IPS DF 6.9 (cell line): ENCODE data around the gene CDH8.
"Not testable (repeated sequence)": the region's sequence is repeated elsewhere in the genome, so short reads cannot be mapped to it uniquely, and the experiment has no call there.

ENCODE experiments used
- DNase-seq: peaks from one replicate; pipeline ENCODE4 v3.0.0-alpha.2; 2013; ENCODE audit warnings: low read depth, low spot score
- H3K27ac ChIP-seq: one replicate; pipeline ENCODE4 v1.5.1; 2013; ENCODE audit warnings: low read length, control low read depth
- H3K27me3 ChIP-seq: 2 replicates; pipeline ENCODE4 v1.6.1; 2013; ENCODE audit warnings: mild to moderate bottlenecking, low read length; ENCODE audit not compliant: control insufficient read depth, insufficient read depth
- H3K36me3 ChIP-seq: 2 replicates; pipeline ENCODE4 v1.6.1; 2013; ENCODE audit warnings: low read length; ENCODE audit not compliant: control insufficient read depth, insufficient read depth
- H3K4me1 ChIP-seq: 2 replicates; pipeline ENCODE4 v1.6.1; 2013; ENCODE audit warnings: low read length; ENCODE audit not compliant: control insufficient read depth, insufficient read depth
- H3K4me3 ChIP-seq: 2 replicates; pipeline ENCODE4 v1.5.1; 2013; ENCODE audit warnings: mild to moderate bottlenecking, low read length
- H3K9me3 ChIP-seq: 2 replicates; pipeline ENCODE4 v1.6.1; 2013; ENCODE audit warnings: low read length, inconsistent platforms; ENCODE audit not compliant: control insufficient read depth, insufficient read depth
- WGBS: extraction: QIAGEN DNeasy Blood & Tissue Kit; methylation state at CpG from one replicate; pipeline ENCODE4 v1.1.7; 2013; ENCODE audit warnings: mixed read lengths, missing lambda C conversion rate; ENCODE audit not compliant: insufficient read length, insufficient coverage; 5-methylcytosine and 5-hydroxymethylcytosine counted together

The CDH8 gene

GRCh38 chr16:61721544-61721943 lies 314.7 kb downstream of the CDH8 start:
- WGBS, result no CpG with 5 or more reads among the region's 3 CpGs
- Histone ChIP-seq H3K4me1 (no peaks in the 10 kb centered on the region), H3K27me3 (no peaks in the 10 kb centered on the region), H3K9me3 (no peaks in the 10 kb centered on the region), H3K4me3 (no peak overlapping the region), H3K27ac (no peak overlapping the region), H3K36me3 (no peaks in the 10 kb centered on the region)
- no peak for DNase-seq

- no peaks in the 10 kb centered on the region for H3K36me3 ChIP-seq
- no peaks in the 10 kb centered on the region for H3K9me3 ChIP-seq
- no peak overlapping the region for H3K4me3 ChIP-seq
- H3K27me3 ChIP-seq, result no peaks in the 10 kb centered on the region
- DNase-seq, result no peak
- H3K27ac ChIP-seq, result no peak overlapping the region
- H3K4me1 ChIP-seq, result no peaks in the 10 kb centered on the region
Measured at GRCh38 chr16:61715393-61715792, 320.8 kb downstream of the CDH8 start.

DNA sequence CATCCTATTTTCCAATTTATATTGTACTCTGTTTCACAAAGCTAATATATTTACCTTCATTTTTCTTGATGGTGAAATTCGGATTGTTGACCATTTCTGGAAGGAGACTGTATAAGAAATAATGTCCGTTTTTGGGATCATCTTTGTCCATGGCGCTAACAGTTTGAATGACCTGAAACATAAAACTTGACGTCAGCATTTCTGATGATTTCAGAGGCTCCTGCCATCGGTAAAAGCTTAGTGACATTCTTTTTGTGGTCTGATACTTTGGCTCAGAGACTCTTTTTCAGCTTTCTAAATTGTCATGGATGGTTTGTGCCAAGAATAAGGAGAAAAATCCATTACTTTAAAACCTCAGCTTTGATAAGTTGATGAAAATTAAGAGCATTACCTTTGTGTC lies 322.5 kb downstream of the CDH8 start:
- Histone ChIP-seq H3K4me3 (no peak overlapping the region), H3K27me3 (no peaks in the 10 kb centered on the region), H3K36me3 (no peaks in the 10 kb centered on the region), H3K27ac (no peak overlapping the region), H3K4me1 (no peaks in the 10 kb centered on the region), H3K9me3 (no peaks in the 10 kb centered on the region)
- DNase-seq, result no peak
- WGBS, result no CpG with 5 or more reads among the region's 5 CpGs

GRCh38 chr16:61699640-61700039 lies 336.6 kb downstream of the CDH8 start:
- not testable (repeated sequence) for H3K27ac ChIP-seq, H3K4me3 ChIP-seq, H3K36me3 ChIP-seq, H3K4me1 ChIP-seq, H3K27me3 ChIP-seq, H3K9me3 ChIP-seq, DNase-seq
- no CpG with 5 or more reads among the region's 4 CpGs for WGBS

DNA sequence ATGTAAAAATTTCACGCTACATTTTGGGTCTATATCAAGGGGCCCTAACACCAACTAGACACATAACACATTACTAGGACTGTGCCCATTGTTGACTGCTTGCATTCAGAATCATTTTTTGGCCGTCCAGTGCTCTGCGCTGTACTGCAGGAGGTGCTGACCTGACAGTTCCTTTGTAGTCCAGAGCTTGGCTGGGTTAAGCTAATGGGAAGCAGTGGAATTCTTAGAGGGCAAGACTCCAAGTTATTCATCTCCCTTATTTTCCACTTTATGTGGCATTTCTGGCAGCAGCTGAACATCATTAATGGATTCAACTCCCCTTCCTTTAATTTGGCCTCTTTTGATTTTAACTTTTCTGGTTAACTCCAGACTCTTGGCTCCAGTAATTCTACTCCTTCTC lies 351.7 kb downstream of the CDH8 start:
- Histone ChIP-seq H3K4me1 (peaks cover 1% of the 10 kb centered on the region; the same call in 1 of the 2 replicates), H3K27ac (no peak overlapping the region), H3K4me3 (no peak overlapping the region), H3K27me3 (no peaks in the 10 kb centered on the region), H3K36me3 (no peaks in the 10 kb centered on the region), H3K9me3 (no peaks in the 10 kb centered on the region)
- DNase-seq, result no peak
- no CpG with 5 or more reads among the region's 3 CpGs for WGBS

DNA sequence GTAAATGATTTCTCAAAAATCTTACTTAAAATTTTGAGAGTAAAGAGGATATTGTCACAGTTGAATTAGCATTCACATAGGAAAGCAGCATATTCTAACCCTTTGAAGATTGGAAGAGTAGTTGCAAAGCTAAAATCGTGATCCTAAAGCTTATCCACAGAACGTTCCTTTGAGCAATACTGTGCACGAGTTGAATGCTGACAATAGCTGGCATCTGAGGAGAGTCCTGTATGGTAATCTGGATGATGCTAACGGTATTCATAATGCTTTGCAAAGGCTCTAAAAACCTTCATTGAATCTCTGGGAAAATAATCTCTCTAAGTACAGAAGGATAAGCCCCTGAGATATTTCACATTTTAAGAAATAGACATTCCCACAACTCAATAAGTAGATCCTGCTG lies 354.6 kb downstream of the CDH8 start:
- Histone ChIP-seq H3K36me3 (no peaks in the 10 kb centered on the region), H3K4me1 (peaks cover 1% of the 10 kb centered on the region; the same call in 1 of the 2 replicates), H3K4me3 (no peak overlapping the region), H3K9me3 (no peaks in the 10 kb centered on the region), H3K27me3 (no peaks in the 10 kb centered on the region), H3K27ac (no peak overlapping the region)
- no peak for DNase-seq
- no CpG with 5 or more reads among the region's 4 CpGs for WGBS

GRCh38 chr16:61681124-61681523 lies 355.1 kb downstream of the CDH8 start:
- Histone ChIP-seq H3K9me3 (no peaks in the 10 kb centered on the region), H3K27me3 (no peaks in the 10 kb centered on the region), H3K4me1 (peaks cover 1% of the 10 kb centered on the region; the same call in 1 of the 2 replicates), H3K4me3 (no peak overlapping the region), H3K36me3 (no peaks in the 10 kb centered on the region), H3K27ac (no peak overlapping the region)
- no CpG with 5 or more reads among the region's 1 CpG for WGBS
- no peak for DNase-seq

DNA sequence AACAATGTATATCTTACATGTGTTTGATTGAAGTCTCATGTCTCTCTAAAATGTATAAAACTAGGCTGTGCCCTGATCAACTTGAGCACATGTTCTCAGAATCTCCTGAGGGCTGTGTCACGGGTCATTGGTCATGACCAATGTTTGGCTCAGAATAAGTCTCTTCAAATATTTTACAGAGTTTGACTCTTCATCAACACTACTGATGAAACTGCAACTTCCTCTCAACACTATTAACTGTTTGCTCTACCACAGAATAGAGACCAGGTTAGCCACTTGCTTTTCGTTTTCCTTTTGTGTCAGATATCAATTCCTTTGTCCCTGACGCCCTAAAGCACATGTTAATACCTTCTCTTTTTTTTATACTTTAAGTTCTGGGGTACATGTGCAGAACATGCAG lies 358.1 kb downstream of the CDH8 start:
- H3K4me1 ChIP-seq, result no peaks in the 10 kb centered on the region
- H3K27ac ChIP-seq, result no peak overlapping the region
- no CpG with 5 or more reads among the region's 3 CpGs for WGBS
- no peak for DNase-seq
- H3K4me3 ChIP-seq, result no peak overlapping the region
- H3K36me3 ChIP-seq, result no peaks in the 10 kb centered on the region
- H3K27me3 ChIP-seq, result no peaks in the 10 kb centered on the region
- no peaks in the 10 kb centered on the region for H3K9me3 ChIP-seq

DNA sequence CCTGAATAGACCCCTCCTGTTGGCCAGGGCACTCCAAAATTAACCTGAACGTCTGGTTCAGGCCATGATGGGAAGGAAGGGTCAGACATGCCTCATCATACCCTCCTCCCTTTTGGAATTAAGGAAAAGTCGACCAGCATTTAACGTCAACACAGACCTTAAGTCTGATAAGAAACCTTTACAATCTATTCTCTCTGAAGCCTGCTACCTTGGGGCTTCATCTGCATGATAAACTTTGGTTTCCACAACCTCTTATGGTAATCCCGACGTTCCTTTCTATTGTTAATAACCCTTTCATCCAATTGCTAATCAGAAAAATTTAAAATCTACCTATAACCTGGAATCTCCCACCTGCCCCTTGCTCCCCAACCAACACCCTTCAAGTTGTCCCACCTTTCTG lies 358.5 kb downstream of the CDH8 start:
- no peak overlapping the region for H3K4me3 ChIP-seq
- no CpG with 5 or more reads among the region's 5 CpGs for WGBS
- no peaks in the 10 kb centered on the region for H3K9me3 ChIP-seq
- H3K36me3 ChIP-seq, result no peaks in the 10 kb centered on the region
- no peaks in the 10 kb centered on the region for H3K4me1 ChIP-seq
- H3K27me3 ChIP-seq, result no peaks in the 10 kb centered on the region
- no peak overlapping the region for H3K27ac ChIP-seq
- no peak for DNase-seq

DNA sequence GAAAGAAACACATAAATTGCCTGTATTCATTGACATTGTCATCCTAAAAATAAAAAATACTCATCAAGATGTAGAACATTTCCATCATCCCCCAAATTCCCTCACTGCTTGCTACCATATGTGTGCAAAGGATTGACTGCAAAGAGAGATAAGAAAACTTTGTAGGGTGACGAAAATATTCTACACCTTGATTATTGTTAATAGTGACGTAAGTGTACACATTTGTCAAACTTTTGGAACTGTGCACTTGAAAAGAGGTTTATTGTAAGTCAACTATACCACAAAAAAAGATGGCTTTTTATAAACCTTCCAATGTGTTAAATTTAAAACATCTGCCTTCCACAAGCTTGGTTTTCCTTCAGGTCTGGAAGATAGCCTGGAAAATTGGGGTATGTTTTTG lies 359.5 kb downstream of the CDH8 start:
- no peak overlapping the region for H3K4me3 ChIP-seq
- H3K27me3 ChIP-seq, result no peaks in the 10 kb centered on the region
- no peak for DNase-seq
- no CpG with 5 or more reads among the region's 2 CpGs for WGBS
- no peak overlapping the region for H3K27ac ChIP-seq
- no peaks in the 10 kb centered on the region for H3K36me3 ChIP-seq
- H3K9me3 ChIP-seq, result no peaks in the 10 kb centered on the region
- H3K4me1 ChIP-seq, result no peaks in the 10 kb centered on the region

- Histone ChIP-seq H3K36me3 (no peaks in the 10 kb centered on the region), H3K27me3 (no peaks in the 10 kb centered on the region), H3K4me1 (no peaks in the 10 kb centered on the region), H3K4me3 (no peak overlapping the region), H3K27ac (no peak overlapping the region), H3K9me3 (no peaks in the 10 kb centered on the region)
- no peak for DNase-seq
- no CpG with 5 or more reads among the region's 3 CpGs for WGBS
Measured at GRCh38 chr16:61671161-61671560, 365.1 kb downstream of the CDH8 start.
